Ishikawa (cell line): ENCODE data around the gene PDS5A.

ENCODE experiments used
- CEBPB ChIP-seq: IDR thresholded peaks from 2 replicates; pipeline ENCODE4 v1.6.1; 2012
- CREB1 ChIP-seq: IDR thresholded peaks from 2 replicates; pipeline ENCODE4 v1.6.1; 2012; ENCODE audit warnings: low read depth
- EGR1 ChIP-seq: IDR thresholded peaks from 2 replicates; pipeline ENCODE4 v1.6.1; 2012
- EP300 ChIP-seq: IDR thresholded peaks from 2 replicates; pipeline ENCODE4 v1.6.1; 2012; ENCODE audit warnings: borderline replicate concordance
- FOXM1 ChIP-seq: IDR thresholded peaks from 2 replicates; pipeline ENCODE4 v1.6.1; 2012; ENCODE audit warnings: low read depth, borderline replicate concordance
- MAX ChIP-seq: IDR thresholded peaks from 2 replicates; pipeline ENCODE4 v1.6.1; 2012
- NFIC ChIP-seq: IDR thresholded peaks from 2 replicates; pipeline ENCODE4 v1.6.1; 2012
- RAD21 ChIP-seq: IDR thresholded peaks from 2 replicates; pipeline ENCODE4 v1.6.1; 2012; ENCODE audit warnings: low read depth
- REST ChIP-seq: IDR thresholded peaks from 2 replicates; pipeline ENCODE4 v1.6.1; 2012; ENCODE audit warnings: low read depth, mild to moderate bottlenecking
- TAF1 ChIP-seq: IDR thresholded peaks from 2 replicates; pipeline ENCODE4 v1.6.1; 2012; ENCODE audit warnings: low read depth, mild to moderate bottlenecking
- TCF12 ChIP-seq: IDR thresholded peaks from 2 replicates; pipeline ENCODE4 v1.6.1; 2012; ENCODE audit warnings: low read depth
- TEAD4 ChIP-seq: IDR thresholded peaks from 2 replicates; pipeline ENCODE4 v1.6.1; 2012
- USF1 ChIP-seq: IDR thresholded peaks from 2 replicates; pipeline ENCODE4 v1.6.1; 2012
- YY1 ChIP-seq: IDR thresholded peaks from 2 replicates; pipeline ENCODE4 v1.6.1; 2012; ENCODE audit warnings: low read depth
- ZBTB7A ChIP-seq: IDR thresholded peaks from 2 replicates; pipeline ENCODE4 v1.6.1; 2012; ENCODE audit warnings: low read depth

Gene PDS5A

GRCh38 chr4:40000711-40001110 is 23.0 kb upstream of the PDS5A start:
- TF ChIP-seq RAD21 (no peak), EP300 (no peak), MAX (no peak), TCF12 (no peak), YY1 (no peak)

- TF ChIP-seq CREB1: no peak
- TF ChIP-seq CEBPB: no peak
- TF ChIP-seq MAX: no peak
- TF ChIP-seq RAD21: no peak
- TF ChIP-seq USF1: no peak
- TF ChIP-seq YY1: no peak
- TF ChIP-seq TCF12: no peak
- no peak for TF ChIP-seq TEAD4
- TF ChIP-seq TAF1: no peak
- no peak for TF ChIP-seq FOXM1
- TF ChIP-seq REST: no peak
- TF ChIP-seq ZBTB7A: no peak
- no peak for TF ChIP-seq NFIC
- TF ChIP-seq EGR1: no peak
- no peak for TF ChIP-seq EP300
Observed at GRCh38 chr4:39998659-39999345, 21.1 kb upstream of the PDS5A start.

GRCh38 chr4:39996811-39997210 is 19.1 kb upstream of the PDS5A start:
- TF ChIP-seq FOXM1: no peak
- no peak for TF ChIP-seq TAF1
- TF ChIP-seq TCF12: no peak
- no peak for TF ChIP-seq USF1
- no peak for TF ChIP-seq REST
- TF ChIP-seq CEBPB: no peak
- TF ChIP-seq CREB1: no peak
- no peak for TF ChIP-seq EGR1
- no peak for TF ChIP-seq RAD21
- TF ChIP-seq TEAD4: no peak
- no peak for TF ChIP-seq NFIC
- TF ChIP-seq YY1: no peak
- TF ChIP-seq EP300: no peak
- no peak for TF ChIP-seq ZBTB7A
- TF ChIP-seq MAX: no peak

- no peak for TF ChIP-seq USF1
- no peak for TF ChIP-seq CEBPB
- TF ChIP-seq EP300: no peak
- TF ChIP-seq RAD21: no peak
- TF ChIP-seq MAX: no peak
- no peak for TF ChIP-seq YY1
- TF ChIP-seq TAF1: no peak
- TF ChIP-seq ZBTB7A: no peak
- TF ChIP-seq FOXM1: no peak
- TF ChIP-seq CREB1: no peak
- TF ChIP-seq TEAD4: no peak
- no peak for TF ChIP-seq TCF12
- TF ChIP-seq EGR1: no peak
- TF ChIP-seq NFIC: no peak
- TF ChIP-seq REST: no peak
Observed at GRCh38 chr4:39994406-39994805, 16.7 kb upstream of the PDS5A start.
